Measurements from ENCODE around the gene YJU2.

- TF ChIP-seq CTCF (IDR thresholded peaks at IDR 0.05): no peak
- TF ChIP-seq EP300 (IDR thresholded peaks at IDR 0.05): no peak
Measured at GRCh38 chr19:4229179-4229931, 17.5 kb upstream of the YJU2 start, which contains the start of gene EBI3.
